Cardiac muscle cell (in vitro differentiated cells and primary cell): ENCODE data around the gene NFIA. TPM values are rescaled to one million over a fixed set of nuclear protein-coding genes. Genes with fewer than 3 reads are reported as not detected.

Experiments used
- DNase-seq, 2 donors: peaks; one replicate each; pipeline versions ENCODE4 v3.0.0 to v3.0.0-alpha.2; 2010 to 2017; ENCODE audit warnings: low read depth in 1 of 2, low spot score in 1 of 2
- H3K27ac ChIP-seq: fragments of 200-600 bp; sonication (generic); 2 replicates; pipeline ENCODE4 v1.5.1; 2016
- H3K27me3 ChIP-seq: fragments of 200-600 bp; sonication (generic); 2 replicates; pipeline ENCODE4 v1.6.0; 2016; ENCODE audit warnings: control low read depth
- H3K36me3 ChIP-seq: fragments of 200-600 bp; sonication (generic); 2 replicates; pipeline ENCODE4 v1.5.1; 2016; ENCODE audit warnings: control low read depth
- H3K4me1 ChIP-seq: fragments of 200-600 bp; sonication (generic); 2 replicates; pipeline ENCODE4 v1.8.1; 2017; ENCODE audit warnings: low read depth, mild to moderate bottlenecking, mixed run types
- H3K4me3 ChIP-seq: fragments of 200-600 bp; sonication (generic); 2 replicates; pipeline ENCODE4 v1.5.1; 2016; ENCODE audit warnings: mild to moderate bottlenecking
- H3K9me3 ChIP-seq: fragments of 200-600 bp; sonication (generic); 2 replicates; pipeline ENCODE4 v1.5.1; 2017; ENCODE audit warnings: low read depth, mild to moderate bottlenecking, control low read depth
- polyA plus RNA-seq: library from polyadenylated mRNA; unstranded; fragments of >200 nt; fragmentation: Nextera tagmentation; extraction: Ambion mirVana; gene quantifications from 2 replicates; pipeline ENCODE4 v1.2.1, GENCODE V29; 2016
- total RNA-seq: library from RNA; depleted of rRNA; stranded (reverse); fragments of >200 nt; gene quantifications from 2 replicates; pipeline ENCODE4 v1.2.3, GENCODE V29; 2016
- TF ChIP-seq, protein P1 (sequence below): IDR thresholded peaks from 2 replicates; pipeline ENCODE4 v1.5.1; 2012; ENCODE audit warnings: low read depth, mild to moderate bottlenecking, low read length

NFIA gene
- total and polyA plus RNA-seq, 2 experiments from 2014 or later, result 10.1 to 12.0 TPM

DNA sequence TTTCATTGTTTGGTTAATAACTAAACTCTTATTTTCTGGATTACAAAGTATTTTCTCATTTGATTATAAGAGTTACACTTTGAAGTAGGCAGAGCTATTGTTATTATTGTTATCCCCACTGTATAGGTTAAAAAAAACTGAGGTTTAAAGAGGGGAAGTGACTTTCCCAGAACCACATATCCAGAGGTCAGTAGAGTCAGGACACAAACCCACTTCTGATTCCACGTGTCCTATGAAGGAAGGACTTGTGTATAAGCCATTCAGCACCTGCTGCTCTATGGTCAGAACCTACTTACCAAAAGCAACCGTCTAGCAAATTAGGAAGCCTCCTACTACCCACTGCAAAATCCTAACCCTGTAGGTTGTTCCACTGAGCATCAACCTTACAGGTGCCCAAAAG lies 351.3 kb downstream of the NFIA start:
- TF ChIP-seq, protein P1, sequence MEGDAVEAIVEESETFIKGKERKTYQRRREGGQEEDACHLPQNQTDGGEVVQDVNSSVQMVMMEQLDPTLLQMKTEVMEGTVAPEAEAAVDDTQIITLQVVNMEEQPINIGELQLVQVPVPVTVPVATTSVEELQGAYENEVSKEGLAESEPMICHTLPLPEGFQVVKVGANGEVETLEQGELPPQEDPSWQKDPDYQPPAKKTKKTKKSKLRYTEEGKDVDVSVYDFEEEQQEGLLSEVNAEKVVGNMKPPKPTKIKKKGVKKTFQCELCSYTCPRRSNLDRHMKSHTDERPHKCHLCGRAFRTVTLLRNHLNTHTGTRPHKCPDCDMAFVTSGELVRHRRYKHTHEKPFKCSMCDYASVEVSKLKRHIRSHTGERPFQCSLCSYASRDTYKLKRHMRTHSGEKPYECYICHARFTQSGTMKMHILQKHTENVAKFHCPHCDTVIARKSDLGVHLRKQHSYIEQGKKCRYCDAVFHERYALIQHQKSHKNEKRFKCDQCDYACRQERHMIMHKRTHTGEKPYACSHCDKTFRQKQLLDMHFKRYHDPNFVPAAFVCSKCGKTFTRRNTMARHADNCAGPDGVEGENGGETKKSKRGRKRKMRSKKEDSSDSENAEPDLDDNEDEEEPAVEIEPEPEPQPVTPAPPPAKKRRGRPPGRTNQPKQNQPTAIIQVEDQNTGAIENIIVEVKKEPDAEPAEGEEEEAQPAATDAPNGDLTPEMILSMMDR, result no peak
- no peaks in the 10 kb centered on the region for H3K4me1 ChIP-seq
- no peak overlapping the region for H3K27ac ChIP-seq
- H3K36me3 ChIP-seq, result no peaks in the 10 kb centered on the region
- H3K9me3 ChIP-seq, result no peaks in the 10 kb centered on the region
- DNase-seq, result no peak
- no peak overlapping the region for H3K4me3 ChIP-seq
- no peaks in the 10 kb centered on the region for H3K27me3 ChIP-seq

DNA sequence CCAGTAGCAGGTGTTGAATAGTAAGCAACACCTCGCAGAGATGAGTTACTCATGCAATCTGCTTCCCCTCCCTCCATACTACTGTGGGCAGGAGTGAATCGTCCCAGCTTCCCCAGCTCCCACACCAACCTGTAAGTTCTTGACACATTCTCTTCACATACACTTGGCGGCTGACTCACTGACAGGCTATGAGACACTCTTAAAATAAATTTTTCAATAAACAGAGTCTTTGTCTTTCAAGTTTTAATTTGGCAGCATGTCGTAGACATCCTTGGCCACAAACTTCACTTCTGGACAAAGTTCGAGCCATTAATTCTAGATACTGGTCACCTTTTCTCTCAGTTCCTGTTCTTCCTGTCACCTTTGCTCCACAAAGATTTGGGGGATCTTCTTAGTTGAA lies 351.9 kb downstream of the NFIA start:
- TF ChIP-seq, protein P1, result no peak
- Histone ChIP-seq H3K4me1 (no peaks in the 10 kb centered on the region), H3K27me3 (no peaks in the 10 kb centered on the region), H3K4me3 (no peak overlapping the region), H3K27ac (no peak overlapping the region), H3K9me3 (no peaks in the 10 kb centered on the region), H3K36me3 (no peaks in the 10 kb centered on the region)
- DNase-seq, result no peak

DNA sequence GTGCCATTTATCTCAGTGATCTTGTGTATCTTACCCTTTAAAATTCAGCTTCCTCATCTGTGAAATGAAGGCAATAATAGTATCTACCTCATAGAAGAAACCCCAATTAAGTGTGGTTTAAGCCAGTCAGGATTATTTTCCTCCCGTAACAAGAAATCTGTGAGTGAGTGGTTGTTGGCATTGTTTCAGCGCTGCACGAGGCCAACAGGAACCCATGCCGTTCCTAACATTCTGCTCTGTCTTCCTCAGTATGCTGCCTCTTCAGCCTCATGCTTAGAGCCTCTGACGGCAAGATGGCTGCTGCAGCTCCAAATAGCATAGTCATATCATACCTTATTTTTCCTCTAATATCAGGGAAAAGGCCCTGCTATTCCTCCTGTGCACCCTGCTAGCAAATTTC lies 352.9 kb downstream of the NFIA start:
- TF ChIP-seq, protein P1, result no peak
- H3K27ac ChIP-seq, result no peak overlapping the region
- DNase-seq, result peak in 1 of 2 donors; percentile 28
- H3K4me1 ChIP-seq, result no peaks in the 10 kb centered on the region
- no peaks in the 10 kb centered on the region for H3K9me3 ChIP-seq
- H3K27me3 ChIP-seq, result no peaks in the 10 kb centered on the region
- H3K36me3 ChIP-seq, result no peaks in the 10 kb centered on the region
- H3K4me3 ChIP-seq, result no peak overlapping the region

DNA sequence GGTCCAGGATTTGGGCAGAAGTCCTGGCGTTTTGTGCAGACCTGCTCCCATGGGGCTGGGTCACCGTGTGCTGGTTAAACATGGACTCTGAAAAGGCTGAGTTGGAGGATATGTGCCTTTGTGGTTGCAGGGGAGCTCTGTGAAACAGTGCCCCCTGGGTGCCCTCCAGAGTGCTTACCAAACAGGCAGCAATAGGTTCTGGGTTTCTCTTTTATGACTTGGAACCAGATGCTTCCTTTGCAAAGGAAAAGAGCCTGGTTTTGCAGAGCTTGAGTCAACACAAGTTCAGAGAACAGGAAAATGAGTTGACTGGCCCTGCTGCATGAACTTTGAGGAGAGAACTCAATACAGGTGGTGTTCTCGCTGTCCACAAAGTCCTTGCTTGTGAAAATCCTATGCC lies 353.7 kb downstream of the NFIA start:
- H3K4me3 ChIP-seq, result no peak overlapping the region
- TF ChIP-seq, protein P1, result peak; percentile 33
- H3K36me3 ChIP-seq, result no peaks in the 10 kb centered on the region
- H3K27ac ChIP-seq, result no peak overlapping the region
- peak in 1 of 2 donors; percentile 51 for DNase-seq
- no peaks in the 10 kb centered on the region for H3K9me3 ChIP-seq
- no peaks in the 10 kb centered on the region for H3K4me1 ChIP-seq
- H3K27me3 ChIP-seq, result no peaks in the 10 kb centered on the region

DNA sequence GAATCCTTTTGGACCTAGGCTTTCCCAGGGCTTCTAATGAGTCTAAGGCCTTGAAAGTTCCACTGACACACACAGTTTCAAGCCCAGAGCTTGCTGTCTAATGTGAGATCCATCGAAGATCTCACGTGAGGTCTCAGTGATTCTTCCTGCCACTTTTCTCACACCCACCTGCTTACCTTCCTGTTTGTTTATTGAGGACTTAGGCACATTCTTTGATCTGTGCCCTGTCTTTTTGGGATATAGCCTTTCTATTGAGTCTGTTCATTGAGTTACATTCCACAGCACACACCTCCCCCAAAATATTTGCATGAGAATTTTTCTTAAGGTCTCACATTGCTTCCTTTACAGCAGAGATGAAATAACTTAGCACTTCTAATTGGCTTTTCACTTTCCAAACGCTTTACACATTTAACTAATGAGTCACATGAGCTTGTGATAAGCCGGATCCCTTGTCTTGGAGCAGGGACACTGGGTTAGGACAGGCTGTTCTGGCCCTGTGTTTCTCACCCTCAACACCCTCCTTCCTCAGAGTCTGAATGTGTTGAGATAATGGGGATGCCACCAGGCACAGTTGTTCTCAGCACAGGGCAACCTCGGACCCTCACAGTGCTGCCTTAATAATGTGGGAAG lies 354.2 kb downstream of the NFIA start:
- no peaks in the 10 kb centered on the region for H3K4me1 ChIP-seq
- H3K36me3 ChIP-seq, result no peaks in the 10 kb centered on the region
- no peak overlapping the region for H3K4me3 ChIP-seq
- peak in 1 of 2 donors; percentile 71 for DNase-seq
- TF ChIP-seq, protein P1, result no peak
- no peaks in the 10 kb centered on the region for H3K9me3 ChIP-seq
- H3K27me3 ChIP-seq, result no peaks in the 10 kb centered on the region
- H3K27ac ChIP-seq, result no peak overlapping the region
